ENCODE measurements around the gene NAB2. TPM values are rescaled to one million over a fixed set of nuclear protein-coding genes. Genes with fewer than 3 reads are reported as not detected.
A peak's percentile ranks its signal among the peaks of the same experiment; 100 is the strongest.

The NAB2 gene
- total and polyA plus RNA-seq, 9 of the 15 experiments (the other 6 are each of a cell fraction or from before 2014, with no cell fraction given) = 0.45 to 40.9 (median 20.4) TPM

- TF ChIP-seq E2F1 (CRISPR knock-in tag; IDR thresholded peaks at IDR 0.05) (peak; percentile 93), ZSCAN29 (IDR thresholded peaks at IDR 0.05) (no peak), MITF (IDR thresholded peaks at IDR 0.05) (peak; percentile 91), THRB (CRISPR knock-in tag; conservative IDR thresholded peaks at IDR 0.05) (0 out of 2 replicates have a peak, but pooled peaks have one; percentile 19), GABPB1 (CRISPR knock-in tag; IDR thresholded peaks at IDR 0.05) (peak; percentile 79), PML (IDR thresholded peaks at IDR 0.05; ENCODE audit: low read length) (peak; percentile 56), CCAR2 (IDR thresholded peaks at IDR 0.05; ENCODE audit: low read depth, low read length) (no peak), SIN3A (IDR thresholded peaks at IDR 0.05; ENCODE audit: borderline replicate concordance in 2 of 2, control insufficient read depth in 1 of 2, low read depth in 2 of 2, low read length in 2 of 2) (peak in 1 of 2 experiments; percentile 43; a peak in 1 of 4 replicates), NBN (IDR thresholded peaks at IDR 0.05; ENCODE audit: low read depth) (peak; percentile 21; the same call in 1 of the 2 replicates), PBX2 (CRISPR knock-in tag; IDR thresholded peaks at IDR 0.05; ENCODE audit: low read depth) (no peak), PBX2 (tag; conservative IDR thresholded peaks at IDR 0.05; ENCODE audit: low read depth) (peak; percentile 99), CBX5 (IDR thresholded peaks at IDR 0.05; ENCODE audit: borderline replicate concordance, low read depth) (no peak), ESRRA (IDR thresholded peaks at IDR 0.05; ENCODE audit: borderline replicate concordance, low read depth) (peak; percentile 51; the same call in 1 of the 2 replicates), ARID3A (IDR thresholded peaks at IDR 0.05; ENCODE audit: borderline replicate concordance, low read depth, low read length) (peak; percentile 66), HMGN3 (IDR thresholded peaks at IDR 0.05; ENCODE audit: borderline replicate concordance, extremely low read depth, insufficient read length, low read depth, low read length) (peak; percentile 58), FOXK2 (conservative IDR thresholded peaks at IDR 0.05 in 1 of 2, IDR thresholded peaks at IDR 0.05 in 1 of 2; ENCODE audit: low read depth in 2 of 2) (peak; percentile 98 to 99), ZNF175 (CRISPR knock-in tag; IDR thresholded peaks at IDR 0.05; ENCODE audit: low read depth) (0 out of 2 replicates have a peak, but pooled peaks have one; percentile 42), MXI1 (IDR thresholded peaks at IDR 0.05; ENCODE audit: low read depth, low read length) (peak; percentile 84)
These were observed 10.2 kb upstream of the NAB2 start, which contains the start of gene NEMP1 (continued) for GRCh38 chr12:57078519-57079404.

Data from K562 (cell line).